ENCODE results near the gene MEIS2.

MEIS2 gene

DNA sequence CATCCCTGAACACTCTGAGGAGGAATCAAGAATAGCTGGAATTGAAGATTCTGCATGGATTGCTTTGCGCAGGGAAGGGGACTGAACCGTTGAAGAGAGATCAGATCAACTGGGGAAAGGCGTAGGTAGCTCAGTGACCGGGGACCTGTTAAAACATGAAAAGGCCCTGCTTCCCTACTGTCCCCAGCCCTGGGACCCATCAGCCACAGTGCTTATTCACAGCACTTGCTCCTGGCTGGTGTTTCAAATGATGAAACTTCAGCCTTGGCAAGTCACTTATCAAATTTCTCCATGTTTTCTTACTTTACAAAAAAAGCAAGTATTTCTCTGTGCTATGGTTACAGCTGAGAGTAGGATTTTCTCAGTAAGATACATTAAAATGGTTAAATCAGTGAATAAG lies 199.3 kb downstream of the MEIS2 start:
- H3K4me3 ChIP-seq (ENCODE audit: low read length): no peak overlapping the region
- TF ChIP-seq, protein P1, sequence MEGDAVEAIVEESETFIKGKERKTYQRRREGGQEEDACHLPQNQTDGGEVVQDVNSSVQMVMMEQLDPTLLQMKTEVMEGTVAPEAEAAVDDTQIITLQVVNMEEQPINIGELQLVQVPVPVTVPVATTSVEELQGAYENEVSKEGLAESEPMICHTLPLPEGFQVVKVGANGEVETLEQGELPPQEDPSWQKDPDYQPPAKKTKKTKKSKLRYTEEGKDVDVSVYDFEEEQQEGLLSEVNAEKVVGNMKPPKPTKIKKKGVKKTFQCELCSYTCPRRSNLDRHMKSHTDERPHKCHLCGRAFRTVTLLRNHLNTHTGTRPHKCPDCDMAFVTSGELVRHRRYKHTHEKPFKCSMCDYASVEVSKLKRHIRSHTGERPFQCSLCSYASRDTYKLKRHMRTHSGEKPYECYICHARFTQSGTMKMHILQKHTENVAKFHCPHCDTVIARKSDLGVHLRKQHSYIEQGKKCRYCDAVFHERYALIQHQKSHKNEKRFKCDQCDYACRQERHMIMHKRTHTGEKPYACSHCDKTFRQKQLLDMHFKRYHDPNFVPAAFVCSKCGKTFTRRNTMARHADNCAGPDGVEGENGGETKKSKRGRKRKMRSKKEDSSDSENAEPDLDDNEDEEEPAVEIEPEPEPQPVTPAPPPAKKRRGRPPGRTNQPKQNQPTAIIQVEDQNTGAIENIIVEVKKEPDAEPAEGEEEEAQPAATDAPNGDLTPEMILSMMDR (IDR thresholded peaks at IDR 0.05; ENCODE audit: insufficient read depth, low read depth, low read length, missing control alignments): no peak
- no peak for DNase-seq (ENCODE audit: low read depth)

DNA sequence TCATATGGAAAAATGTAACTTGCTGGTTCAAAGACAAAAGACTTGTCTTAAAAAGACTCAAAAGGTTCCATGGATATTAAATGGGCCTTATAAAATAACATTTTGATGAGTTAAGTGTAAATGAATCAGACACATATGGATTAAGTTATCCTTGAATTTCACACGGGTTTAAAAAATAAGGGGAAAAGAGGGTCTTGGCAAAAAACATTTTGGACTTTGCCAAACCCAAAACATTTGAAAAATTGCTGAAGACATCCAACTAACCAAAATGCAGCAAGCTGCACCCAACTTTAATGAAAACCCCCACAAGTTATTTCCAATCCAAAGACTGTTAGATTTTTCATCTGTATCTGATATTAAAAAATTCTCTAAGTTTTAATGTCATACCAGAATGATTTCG lies 200.7 kb downstream of the MEIS2 start:
- no peak for DNase-seq (ENCODE audit: low read depth)
- H3K4me3 ChIP-seq (ENCODE audit: low read length): no peak overlapping the region
- TF ChIP-seq, protein P1 (IDR thresholded peaks at IDR 0.05; ENCODE audit: insufficient read depth, low read depth, low read length, missing control alignments): no peak

DNA sequence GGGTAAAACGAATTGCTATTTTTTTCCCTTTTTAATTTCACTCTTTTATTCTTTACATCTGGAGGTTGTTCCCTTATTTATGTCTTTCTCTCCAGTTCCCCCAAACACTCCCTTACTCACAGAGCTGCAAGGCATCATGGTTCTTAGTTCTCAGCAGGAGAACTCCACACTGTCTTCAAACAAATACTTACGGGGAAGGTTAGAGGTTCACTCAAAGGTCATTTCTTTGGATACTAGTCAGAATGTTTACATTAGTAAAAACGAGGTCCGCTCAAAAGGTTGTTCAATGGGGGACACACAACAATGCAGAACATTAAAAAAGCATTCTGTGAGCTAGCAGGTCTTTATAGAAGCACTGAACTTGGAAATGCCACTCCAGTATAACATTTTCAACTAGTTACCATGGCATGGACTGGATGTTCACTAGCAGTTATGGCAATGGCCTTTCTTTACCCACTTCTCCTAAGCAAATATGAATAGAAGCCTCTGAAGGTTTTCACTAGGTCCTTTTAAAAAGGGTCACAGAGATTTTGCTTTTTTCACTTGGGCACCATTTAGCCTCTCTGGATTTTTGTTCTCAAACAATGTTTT lies 201.7 kb downstream of the MEIS2 start:
- TF ChIP-seq, protein P1 (IDR thresholded peaks at IDR 0.05; ENCODE audit: insufficient read depth, low read depth, low read length, missing control alignments): no peak
- DNase-seq (ENCODE audit: low read depth): no peak
- H3K4me3 ChIP-seq (ENCODE audit: low read length): no peak overlapping the region

DNA sequence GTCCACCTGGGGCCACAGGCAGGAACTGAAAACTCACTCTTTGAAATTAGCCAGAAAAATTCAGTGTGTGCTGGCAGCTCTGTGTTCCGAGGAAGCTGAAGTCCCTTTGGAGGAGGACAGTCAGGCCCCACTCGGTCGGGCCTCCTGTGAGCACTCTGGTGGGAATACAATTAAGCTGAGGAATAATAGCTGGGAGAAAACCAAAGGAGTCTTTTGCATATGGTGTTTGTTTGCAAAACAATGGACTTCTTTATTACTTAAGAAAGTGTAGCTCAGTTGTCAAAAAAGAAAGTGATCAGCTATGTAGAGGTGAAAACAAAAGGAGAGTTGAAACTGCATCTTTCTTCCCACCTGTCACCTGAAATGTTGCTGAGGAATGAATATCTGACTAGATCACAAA lies 202.5 kb downstream of the MEIS2 start:
- no peak overlapping the region for H3K4me3 ChIP-seq (ENCODE audit: low read length)
- DNase-seq (ENCODE audit: low read depth): no peak
- TF ChIP-seq, protein P1 (IDR thresholded peaks at IDR 0.05; ENCODE audit: insufficient read depth, low read depth, low read length, missing control alignments): no peak

DNA sequence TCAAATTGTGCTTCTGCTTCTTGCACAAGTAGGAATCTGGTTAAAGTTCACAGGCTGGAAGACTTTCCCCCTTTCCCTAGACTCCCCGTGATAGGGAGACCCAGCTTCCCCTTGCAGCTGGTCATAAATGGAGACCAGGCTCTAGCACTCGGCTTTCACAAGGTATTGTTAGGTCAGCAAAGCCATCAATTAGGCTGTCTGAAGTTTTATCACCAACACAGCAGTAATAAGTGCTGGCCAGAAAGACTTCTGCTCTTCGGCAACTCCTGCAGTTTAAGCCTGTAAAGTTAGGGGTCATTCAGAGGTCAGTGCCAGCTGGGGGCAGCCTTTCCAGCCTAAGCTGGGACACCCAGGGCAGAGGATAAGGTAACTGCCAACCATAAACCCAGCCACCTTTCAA lies 203.4 kb downstream of the MEIS2 start:
- DNase-seq (ENCODE audit: low read depth): no peak
- TF ChIP-seq, protein P1 (IDR thresholded peaks at IDR 0.05; ENCODE audit: insufficient read depth, low read depth, low read length, missing control alignments): no peak
- H3K4me3 ChIP-seq (ENCODE audit: low read length): no peak overlapping the region

DNA sequence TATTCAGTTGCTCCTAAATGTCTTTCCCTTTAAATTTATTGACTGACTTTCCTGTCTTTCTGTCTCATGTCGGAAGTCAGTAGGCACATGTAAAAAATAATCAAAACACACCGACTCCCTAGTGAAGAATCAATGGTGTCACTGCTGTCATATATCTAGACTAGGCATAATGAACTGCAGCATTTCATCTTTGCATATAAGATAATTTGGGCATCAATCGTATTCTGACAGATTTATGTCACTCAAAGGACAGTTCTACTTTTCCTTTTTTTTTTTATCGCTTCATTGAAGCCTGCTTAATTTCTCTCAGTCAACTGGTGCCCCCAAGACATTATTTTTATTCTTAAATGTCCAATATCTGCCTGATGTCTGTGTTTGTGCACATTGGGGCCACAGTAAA lies 206.3 kb downstream of the MEIS2 start:
- TF ChIP-seq, protein P1 (IDR thresholded peaks at IDR 0.05; ENCODE audit: insufficient read depth, low read depth, low read length, missing control alignments): no peak
- no peak for DNase-seq (ENCODE audit: low read depth)
- H3K4me3 ChIP-seq (ENCODE audit: low read length): no peak overlapping the region

DNA sequence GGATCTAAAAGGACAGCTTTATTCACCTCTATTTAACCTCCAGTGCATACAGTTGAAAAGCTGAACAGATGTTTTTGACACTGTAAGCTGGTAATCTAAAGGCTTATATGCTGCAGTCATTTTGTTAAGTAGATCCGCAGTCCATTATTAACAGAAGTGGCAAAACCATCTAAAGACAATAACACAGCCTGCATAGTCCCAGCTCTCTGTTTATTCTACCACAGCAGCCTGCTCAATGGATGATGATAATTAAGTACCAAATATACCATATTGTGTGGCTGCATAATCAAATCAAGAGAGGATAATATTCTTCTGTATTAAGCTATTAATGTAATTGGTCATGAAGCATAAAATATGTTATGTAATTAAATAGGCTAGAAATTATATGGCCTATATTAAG lies 207.1 kb downstream of the MEIS2 start:
- DNase-seq (ENCODE audit: low read depth): no peak
- no peak overlapping the region for H3K4me3 ChIP-seq (ENCODE audit: low read length)
- TF ChIP-seq, protein P1 (IDR thresholded peaks at IDR 0.05; ENCODE audit: insufficient read depth, low read depth, low read length, missing control alignments): no peak

Data from epithelial cell of esophagus (primary cell).